Endodermal cell (in vitro differentiated cells): Measurements from ENCODE around the gene ACTR1B. TPM values are rescaled to one million over a fixed set of nuclear protein-coding genes. Genes with fewer than 3 reads are reported as not detected.

Source experiments
- DNase-seq: peaks from one replicate; pipeline ENCODE4 v3.0.0-alpha.2; 2017
- H3K27ac ChIP-seq: 2 replicates; pipeline ENCODE4 v1.5.1; 2013; ENCODE audit warnings: mild to moderate bottlenecking, low read depth, low read length, moderate library complexity
- H3K27me3 ChIP-seq: 2 replicates; pipeline ENCODE4 v1.6.1; 2013; ENCODE audit warnings: mild to moderate bottlenecking, low read length, moderate library complexity; ENCODE audit not compliant: insufficient read depth, control insufficient read depth, poor library complexity, severe bottlenecking
- H3K36me3 ChIP-seq: 2 replicates; pipeline ENCODE4 v1.7.0; 2013; ENCODE audit warnings: mild to moderate bottlenecking, low read length, moderate library complexity; ENCODE audit not compliant: control insufficient read depth, insufficient read depth
- H3K4me1 ChIP-seq: one replicate; pipeline ENCODE4 v1.7.0; 2013; ENCODE audit warnings: low read length; ENCODE audit not compliant: control insufficient read depth, insufficient read depth
- H3K4me3 ChIP-seq: 2 replicates; pipeline ENCODE4 v1.5.1; 2013; ENCODE audit warnings: mild to moderate bottlenecking, low read length, moderate library complexity
- H3K9ac ChIP-seq: 2 replicates; pipeline ENCODE4 v1.6.1; 2013; ENCODE audit warnings: mild to moderate bottlenecking, low read length, moderate library complexity; ENCODE audit not compliant: poor library complexity, severe bottlenecking; ENCODE audit errors: extremely low read depth
- H3K9me3 ChIP-seq: 2 replicates; pipeline ENCODE4 v1.6.1; 2013; ENCODE audit warnings: mild to moderate bottlenecking, low read length, moderate library complexity; ENCODE audit not compliant: control insufficient read depth
- H3K27ac Mint-ChIP-seq: 2 replicates; pipeline ENCODE4 v1.8.0; 2020; ENCODE audit warnings: mixed read lengths
- H3K27me3 Mint-ChIP-seq: 2 replicates; pipeline ENCODE4 v1.8.0; 2021; ENCODE audit warnings: mild to moderate bottlenecking, mixed read lengths; ENCODE audit not compliant: insufficient read depth
- H3K36me3 Mint-ChIP-seq: 2 replicates; pipeline ENCODE4 v1.8.0; 2020; ENCODE audit warnings: low read depth, mixed read lengths
- H3K4me1 Mint-ChIP-seq: 2 replicates; pipeline ENCODE4 v1.8.0; 2020; ENCODE audit warnings: mixed read lengths
- H3K4me3 Mint-ChIP-seq: 2 replicates; pipeline ENCODE4 v1.8.0; 2020; ENCODE audit warnings: mild to moderate bottlenecking, moderate library complexity, mixed read lengths
- H3K9me3 Mint-ChIP-seq: 2 replicates; pipeline ENCODE4 v1.8.0; 2020; ENCODE audit warnings: mild to moderate bottlenecking, mixed read lengths
- WGBS, 2 experiments: methylation state at CpG; one replicate each; pipeline versions ENCODE4 v1.1.5 to v1.1.7; 2013; ENCODE audit warnings: missing lambda C conversion rate in 2 of 2, mixed read lengths in 1 of 2; ENCODE audit not compliant: insufficient coverage in 1 of 2, insufficient read length in 1 of 2; 5-methylcytosine and 5-hydroxymethylcytosine counted together
- total RNA-seq, 2 donors: library from RNA; stranded (reverse); fragmentation: NEBNext Ultra II Directional in 1 of 2; extraction: Animal tissue kit (Norgen Biotek cat#: 25700) in 1 of 2; gene quantifications; 2 replicates in 1 of 2; 3 replicates in 1 of 2; pipeline ENCODE4 v1.2.1, GENCODE V29; 2021
- TF ChIP-seq, protein P1 (sequence below): fragments of 200-600 bp; sonication (generic); conservative IDR thresholded peaks from 2 replicates; pipeline ENCODE4 v1.5.0; 2021; ENCODE audit warnings: antibody characterized with exemption, mild to moderate bottlenecking

Gene ACTR1B
- total RNA-seq, 2 donors from 2014 or later: 71.8 to 75.0 TPM

- Mint-ChIP-seq H3K9me3 (peaks cover 19% of the 10 kb centered on the region), H3K36me3 (peaks cover 11% of the 10 kb centered on the region), H3K4me3 (no peak overlapping the region), H3K4me1 (peaks cover 11% of the 10 kb centered on the region), H3K27ac (no peak overlapping the region), H3K27me3 (no peaks in the 10 kb centered on the region)
- WGBS, 2 experiments: 94 to 100% methylated on average over 1 of the region's 1 CpG
- Histone ChIP-seq H3K4me1 (peaks cover 6% of the 10 kb centered on the region), H3K27ac (no peak overlapping the region), H3K27me3 (no peaks in the 10 kb centered on the region), H3K9me3 (no peaks in the 10 kb centered on the region), H3K36me3 (no peaks in the 10 kb centered on the region), H3K4me3 (no peak overlapping the region), H3K9ac (no peak overlapping the region)
- no peak for DNase-seq
- TF ChIP-seq, protein P1, sequence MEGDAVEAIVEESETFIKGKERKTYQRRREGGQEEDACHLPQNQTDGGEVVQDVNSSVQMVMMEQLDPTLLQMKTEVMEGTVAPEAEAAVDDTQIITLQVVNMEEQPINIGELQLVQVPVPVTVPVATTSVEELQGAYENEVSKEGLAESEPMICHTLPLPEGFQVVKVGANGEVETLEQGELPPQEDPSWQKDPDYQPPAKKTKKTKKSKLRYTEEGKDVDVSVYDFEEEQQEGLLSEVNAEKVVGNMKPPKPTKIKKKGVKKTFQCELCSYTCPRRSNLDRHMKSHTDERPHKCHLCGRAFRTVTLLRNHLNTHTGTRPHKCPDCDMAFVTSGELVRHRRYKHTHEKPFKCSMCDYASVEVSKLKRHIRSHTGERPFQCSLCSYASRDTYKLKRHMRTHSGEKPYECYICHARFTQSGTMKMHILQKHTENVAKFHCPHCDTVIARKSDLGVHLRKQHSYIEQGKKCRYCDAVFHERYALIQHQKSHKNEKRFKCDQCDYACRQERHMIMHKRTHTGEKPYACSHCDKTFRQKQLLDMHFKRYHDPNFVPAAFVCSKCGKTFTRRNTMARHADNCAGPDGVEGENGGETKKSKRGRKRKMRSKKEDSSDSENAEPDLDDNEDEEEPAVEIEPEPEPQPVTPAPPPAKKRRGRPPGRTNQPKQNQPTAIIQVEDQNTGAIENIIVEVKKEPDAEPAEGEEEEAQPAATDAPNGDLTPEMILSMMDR: no peak
These were observed 14.5 kb upstream of the ACTR1B start for GRCh38 chr2:97678298-97678697.

DNA sequence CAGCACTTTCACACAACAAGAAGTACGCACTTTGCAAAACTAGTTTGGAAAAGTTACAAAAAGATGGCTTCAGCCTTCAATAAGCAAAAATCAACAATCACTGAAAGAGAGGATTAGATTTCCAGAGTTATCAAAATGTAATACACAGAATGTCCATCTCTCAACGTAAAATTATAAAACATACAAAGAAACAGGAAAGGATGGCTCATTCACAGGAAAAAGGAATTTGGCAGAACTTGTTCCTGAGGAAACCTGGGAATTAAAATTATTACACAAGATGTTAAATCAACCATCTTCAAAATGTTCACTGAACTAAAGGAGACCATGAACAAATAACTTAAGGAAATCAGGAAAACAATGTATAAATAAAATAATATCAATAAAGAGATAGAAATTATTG lies 13.6 kb upstream of the ACTR1B start:
- H3K4me3 Mint-ChIP-seq: no peak overlapping the region
- Histone ChIP-seq H3K4me3 (no peak overlapping the region), H3K9me3 (no peaks in the 10 kb centered on the region), H3K27ac (no peak overlapping the region), H3K9ac (no peak overlapping the region), H3K36me3 (no peaks in the 10 kb centered on the region), H3K27me3 (no peaks in the 10 kb centered on the region), H3K4me1 (peaks cover 6% of the 10 kb centered on the region)
- H3K36me3 Mint-ChIP-seq: peaks cover 11% of the 10 kb centered on the region
- no peak overlapping the region for H3K27ac Mint-ChIP-seq
- H3K4me1 Mint-ChIP-seq: peaks cover 11% of the 10 kb centered on the region
- TF ChIP-seq, protein P1: no peak
- H3K9me3 Mint-ChIP-seq: peaks cover 19% of the 10 kb centered on the region
- no peak for DNase-seq
- H3K27me3 Mint-ChIP-seq: no peaks in the 10 kb centered on the region
- WGBS, 2 experiments: 83 to 100% methylated on average over 1 to 2 of the region's 2 CpGs

- H3K4me3 ChIP-seq: no peak overlapping the region
- H3K27me3 Mint-ChIP-seq: no peaks in the 10 kb centered on the region
- H3K4me1 Mint-ChIP-seq: peaks cover 11% of the 10 kb centered on the region
- no peak overlapping the region for H3K27ac ChIP-seq
- TF ChIP-seq, protein P1: no peak
- no peaks in the 10 kb centered on the region for H3K9me3 ChIP-seq
- no peak overlapping the region for H3K27ac Mint-ChIP-seq
- peaks cover 11% of the 10 kb centered on the region for H3K36me3 Mint-ChIP-seq
- WGBS, 2 experiments: 92 to 100% methylated on average over 1 of the region's 1 CpG
- no peak overlapping the region for H3K9ac ChIP-seq
- H3K27me3 ChIP-seq: no peaks in the 10 kb centered on the region
- H3K9me3 Mint-ChIP-seq: peaks cover 19% of the 10 kb centered on the region
- no peaks in the 10 kb centered on the region for H3K36me3 ChIP-seq
- no peak for DNase-seq
- no peak overlapping the region for H3K4me3 Mint-ChIP-seq
- H3K4me1 ChIP-seq: peaks cover 6% of the 10 kb centered on the region
These were observed 12.8 kb upstream of the ACTR1B start for GRCh38 chr2:97676620-97677019.
